Activated CD4-positive, CD25-positive, alpha-beta regulatory T cell treated with anti-CD3 and anti-CD28 coated beads, Interleukin-2, amount 50 U/mL, for 24 hours (primary cell): ENCODE results near the gene NT5M.

Source experiments
- ATAC-seq, 2 donors: fragments of 150-1000 bp; cut with Tn5 transposase; one replicate each; pipeline ENCODE4 v1.10.0; 2021; ENCODE audit warnings: mild to moderate bottlenecking in 1 of 2, moderate library complexity in 1 of 2

NT5M gene

GRCh38 chr17:17395885-17396284 is 92.7 kb downstream of the NT5M start:
- ATAC-seq: no peak
